Posterior vena cava (tissue), 2 donors: ENCODE data around the gene TCF4. TPM values are rescaled to one million over a fixed set of nuclear protein-coding genes. Genes with fewer than 3 reads are reported as not detected.

Source experiments
- DNase-seq: peaks from one replicate; pipeline ENCODE4 v3.0.0-alpha.2; 2020; ENCODE audit warnings: low spot score
- intact Hi-C, 2 donors: fragments of 100-400 bp; cut with DNase I; formaldehyde crosslinking; loops; one replicate each; pipeline versions ENCODE4 v1.14.1 to v1.14.2; 2022 to 2023
- total RNA-seq, 2 donors: library from RNA; stranded (reverse); fragmentation: NEBNext Ultra II Directional; extraction: Animal tissue kit (Norgen Biotek cat#: 25700); gene quantifications; one replicate each; pipeline ENCODE4 v1.2.1, GENCODE V29; 2021
- donor health status: DM: yes; HTN: yes; CAD: no.
- donor health status: DM: yes; HTN: yes; CAD: no.

Gene TCF4
- total RNA-seq, 2 donors from 2014 or later: 85.5 to 98.7 TPM

GRCh38 chr18:55250768-55251173, 337.2 kb downstream of the TCF4 start:
- intact Hi-C loops: no loop called here
- no peak for DNase-seq

GRCh38 chr18:55249550-55249949, 338.4 kb downstream of the TCF4 start:
- no peak for DNase-seq
- intact Hi-C loops: loop anchor here in 1 of 2 donors (10.0 kb wide), 1 partner anchor 75 kb away; no protein-coding TSS in a partner anchor

GRCh38 chr18:55248495-55248894, 339.5 kb downstream of the TCF4 start:
- intact Hi-C loops: loop anchor here in 1 of 2 donors (10.0 kb wide), 1 partner anchor 76 kb away; no protein-coding TSS in a partner anchor
- no peak for DNase-seq

- DNase-seq: no peak
- intact Hi-C loops: loop anchor here in 1 of 2 donors (10.0 kb wide), 1 partner anchor 78 kb away; no protein-coding TSS in a partner anchor
These were observed 341.0 kb downstream of the TCF4 start for GRCh38 chr18:55247032-55247431.

GRCh38 chr18:55246278-55246677, 341.7 kb downstream of the TCF4 start:
- no peak for DNase-seq
- intact Hi-C loops: loop anchor here in 1 of 2 donors (10.0 kb wide), 1 partner anchor 79 kb away; no protein-coding TSS in a partner anchor

GRCh38 chr18:55245211-55245614, 342.8 kb downstream of the TCF4 start:
- DNase-seq: no peak
- intact Hi-C loops: loop anchor here in 1 of 2 donors (10.0 kb wide), 1 partner anchor 80 kb away; no protein-coding TSS in a partner anchor

- intact Hi-C loops: loop anchor here in 1 of 2 donors (10.0 kb wide), 1 partner anchor 80 kb away; no protein-coding TSS in a partner anchor
- no peak for DNase-seq
These were observed 343.4 kb downstream of the TCF4 start for GRCh38 chr18:55244546-55244945.

- no peak for DNase-seq
- intact Hi-C loops: loop anchor here in 1 of 2 donors (10.0 kb wide), 1 partner anchor 81 kb away; no protein-coding TSS in a partner anchor
These were observed 344.1 kb downstream of the TCF4 start for GRCh38 chr18:55243857-55244256.

- intact Hi-C loops: loop anchor here in 1 of 2 donors (10.0 kb wide), 1 partner anchor 82 kb away; no protein-coding TSS in a partner anchor
- DNase-seq: no peak
These were observed 344.7 kb downstream of the TCF4 start for GRCh38 chr18:55243255-55243654.

- intact Hi-C loops: loop anchor here in 1 of 2 donors (10.0 kb wide), 1 partner anchor 84 kb away; no protein-coding TSS in a partner anchor
- DNase-seq: no peak
These were observed 347.0 kb downstream of the TCF4 start for GRCh38 chr18:55240978-55241377.

- intact Hi-C loops: loop anchor here in 1 of 2 donors (10.0 kb wide), 2 partner anchors 85 to 1335 kb away; no protein-coding TSS in a partner anchor
- DNase-seq: no peak
These were observed 348.3 kb downstream of the TCF4 start for GRCh38 chr18:55239740-55240139.

- intact Hi-C loops: loop anchor here in 1 of 2 donors (10.0 kb wide), 1 partner anchor 1337 kb away; no protein-coding TSS in a partner anchor
- no peak for DNase-seq
These were observed 350.3 kb downstream of the TCF4 start for GRCh38 chr18:55237660-55238059.

GRCh38 chr18:55236150-55236931, 351.7 kb downstream of the TCF4 start:
- peak; percentile 78 for DNase-seq
- intact Hi-C loops: loop anchor here in 1 of 2 donors (10.0 kb wide), 1 partner anchor 1338 kb away; no protein-coding TSS in a partner anchor

GRCh38 chr18:55235094-55235461, 352.9 kb downstream of the TCF4 start:
- intact Hi-C loops: loop anchor here in 1 of 2 donors (10.0 kb wide), 1 partner anchor 1340 kb away; no protein-coding TSS in a partner anchor
- DNase-seq: no peak

- intact Hi-C loops: loop anchor here in 1 of 2 donors (10.0 kb wide), 1 partner anchor 1340 kb away; no protein-coding TSS in a partner anchor
These were observed 353.5 kb downstream of the TCF4 start for GRCh38 chr18:55234366-55235093.

GRCh38 chr18:55233857-55234256, 354.1 kb downstream of the TCF4 start:
- DNase-seq: no peak
- intact Hi-C loops: loop anchor here in 1 of 2 donors (10.0 kb wide), 1 partner anchor 1341 kb away; no protein-coding TSS in a partner anchor

More at GRCh38 chr18:55234366-55235093, 353.5 kb downstream of the TCF4 start:
- DNase-seq: peak; percentile 87

GRCh38 chr18:55232506-55232905, 355.5 kb downstream of the TCF4 start:
- DNase-seq: no peak
- intact Hi-C loops: loop anchor here in 1 of 2 donors (10.0 kb wide), 1 partner anchor 1342 kb away; no protein-coding TSS in a partner anchor

GRCh38 chr18:55229682-55230081, 358.3 kb downstream of the TCF4 start:
- DNase-seq: no peak
- intact Hi-C loops: loop anchor here in 1 of 2 donors (10.0 kb wide), 1 partner anchor 1345 kb away; no protein-coding TSS in a partner anchor

- intact Hi-C loops: no loop called here
These were observed 359.3 kb downstream of the TCF4 start for GRCh38 chr18:55228707-55229106.

More at GRCh38 chr18:55228707-55229106, 359.3 kb downstream of the TCF4 start:
- DNase-seq: peak; percentile 78
